Hepatocyte (in vitro differentiated cells): Measurements from ENCODE around the gene FRMD4B. TPM values are rescaled to one million over a fixed set of nuclear protein-coding genes. Genes with fewer than 3 reads are reported as not detected.

Experiments
- DNase-seq: peaks from one replicate; pipeline ENCODE4 v3.0.0-alpha.2; 2016; ENCODE audit warnings: low spot score
- H2AFZ ChIP-seq: fragments of 200-600 bp; sonication (generic); 2 replicates; pipeline ENCODE4 v1.6.0; 2016; ENCODE audit warnings: antibody characterized with exemption, mild to moderate bottlenecking
- H3K27ac ChIP-seq: fragments of 200-600 bp; sonication (generic); 2 replicates; pipeline ENCODE4 v1.5.1; 2016; ENCODE audit warnings: mild to moderate bottlenecking
- H3K27me3 ChIP-seq: fragments of 200-600 bp; sonication (generic); 2 replicates; pipeline ENCODE4 v1.6.1; 2016
- H3K36me3 ChIP-seq: fragments of 200-600 bp; sonication (generic); replicated peaks from 2 replicates; pipeline ENCODE4 v1.5.1; 2016; ENCODE audit warnings: low read depth; ENCODE audit not compliant: insufficient read depth
- H3K4me1 ChIP-seq: fragments of 200-600 bp; sonication (generic); 2 replicates; pipeline ENCODE4 v1.5.1; 2016; ENCODE audit warnings: mild to moderate bottlenecking, moderate library complexity; ENCODE audit not compliant: insufficient read depth
- H3K4me2 ChIP-seq: fragments of 200-600 bp; sonication (generic); 2 replicates; pipeline ENCODE4 v1.6.0; 2016
- H3K4me3 ChIP-seq: fragments of 200-600 bp; sonication (generic); 2 replicates; pipeline ENCODE4 v1.5.1; 2016; ENCODE audit warnings: mild to moderate bottlenecking
- H3K79me2 ChIP-seq: fragments of 200-600 bp; sonication (generic); 2 replicates; pipeline ENCODE4 v1.6.0; 2017; ENCODE audit warnings: mild to moderate bottlenecking
- H3K9me2 ChIP-seq: fragments of 200-600 bp; sonication (generic); replicated peaks from 2 replicates; pipeline ENCODE4 v1.6.0; 2017; ENCODE audit warnings: mild to moderate bottlenecking; ENCODE audit not compliant: insufficient read depth
- H3K9me3 ChIP-seq: fragments of 200-600 bp; sonication (generic); 2 replicates; pipeline ENCODE4 v1.5.1; 2016; ENCODE audit warnings: low read depth, mild to moderate bottlenecking
- H4K20me1 ChIP-seq: fragments of 200-600 bp; sonication (generic); 2 replicates; pipeline ENCODE4 v1.6.0; 2016; ENCODE audit warnings: mild to moderate bottlenecking; ENCODE audit not compliant: insufficient read depth, poor library complexity, severe bottlenecking
- EZH2 ChIP-seq: fragments of 200-600 bp; sonication (generic); IDR thresholded peaks from 2 replicates; pipeline ENCODE4 v1.6.1; 2016; ENCODE audit warnings: antibody characterized with exemption, mild to moderate bottlenecking, borderline replicate concordance
- EZH2phosphoT487 ChIP-seq: fragments of 200-600 bp; sonication (generic); IDR thresholded peaks from one replicate; pipeline ENCODE4 v1.6.1; 2018; ENCODE audit warnings: antibody characterized with exemption, mild to moderate bottlenecking, low read depth, moderate library complexity; ENCODE audit not compliant: unreplicated experiment, severe bottlenecking
- WGBS: methylation state at CpG from one replicate; pipeline ENCODE4 v1.1.6; 2016; ENCODE audit warnings: low lambda C conversion rate; ENCODE audit errors: missing lambda C conversion rate; 5-methylcytosine and 5-hydroxymethylcytosine counted together
- polyA plus RNA-seq: library from polyadenylated mRNA; unstranded; fragments of >200 nt; fragmentation: Nextera tagmentation; extraction: Ambion mirVana; gene quantifications from 2 replicates; pipeline ENCODE4 v1.2.1, GENCODE V29; 2016
- total RNA-seq: library from RNA; depleted of rRNA; stranded (reverse); fragments of >200 nt; gene quantifications from 2 replicates; pipeline ENCODE4 v1.2.3, GENCODE V29; 2014
- TF ChIP-seq, protein P1 (sequence below): fragments of 200-600 bp; sonication (generic); IDR thresholded peaks from 2 replicates; pipeline ENCODE4 v1.5.1; 2016; ENCODE audit warnings: antibody characterized with exemption, mild to moderate bottlenecking; ENCODE audit not compliant: poor library complexity

The FRMD4B gene
- total and polyA plus RNA-seq, 2 experiments from 2014 or later: 10.8 to 28.1 TPM

- Histone ChIP-seq H3K27me3 (no peaks in the 10 kb centered on the region), H3K4me2 (no peak overlapping the region), H3K4me3 (no peak overlapping the region), H2AFZ (no peak overlapping the region), H4K20me1 (no peaks in the 10 kb centered on the region), H3K27ac (no peak overlapping the region), H3K9me3 (no peaks in the 10 kb centered on the region), H3K4me1 (peaks cover 20% of the 10 kb centered on the region), H3K79me2 (no peaks in the 10 kb centered on the region), H3K36me3 (no peaks in the 10 kb centered on the region), H3K9me2 (no peaks in the 10 kb centered on the region)
- no peak for DNase-seq
- 73% methylated on average over 4 of the region's 4 CpGs for WGBS
- TF ChIP-seq EZH2 (no peak), EZH2phosphoT487 (no peak)
- TF ChIP-seq, protein P1, sequence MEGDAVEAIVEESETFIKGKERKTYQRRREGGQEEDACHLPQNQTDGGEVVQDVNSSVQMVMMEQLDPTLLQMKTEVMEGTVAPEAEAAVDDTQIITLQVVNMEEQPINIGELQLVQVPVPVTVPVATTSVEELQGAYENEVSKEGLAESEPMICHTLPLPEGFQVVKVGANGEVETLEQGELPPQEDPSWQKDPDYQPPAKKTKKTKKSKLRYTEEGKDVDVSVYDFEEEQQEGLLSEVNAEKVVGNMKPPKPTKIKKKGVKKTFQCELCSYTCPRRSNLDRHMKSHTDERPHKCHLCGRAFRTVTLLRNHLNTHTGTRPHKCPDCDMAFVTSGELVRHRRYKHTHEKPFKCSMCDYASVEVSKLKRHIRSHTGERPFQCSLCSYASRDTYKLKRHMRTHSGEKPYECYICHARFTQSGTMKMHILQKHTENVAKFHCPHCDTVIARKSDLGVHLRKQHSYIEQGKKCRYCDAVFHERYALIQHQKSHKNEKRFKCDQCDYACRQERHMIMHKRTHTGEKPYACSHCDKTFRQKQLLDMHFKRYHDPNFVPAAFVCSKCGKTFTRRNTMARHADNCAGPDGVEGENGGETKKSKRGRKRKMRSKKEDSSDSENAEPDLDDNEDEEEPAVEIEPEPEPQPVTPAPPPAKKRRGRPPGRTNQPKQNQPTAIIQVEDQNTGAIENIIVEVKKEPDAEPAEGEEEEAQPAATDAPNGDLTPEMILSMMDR: no peak
Measured at GRCh38 chr3:69292185-69292584, 93.7 kb downstream of the FRMD4B start.

GRCh38 chr3:69290430-69290829 is 95.5 kb downstream of the FRMD4B start:
- Histone ChIP-seq H3K27ac (no peak overlapping the region), H3K4me1 (peaks cover 16% of the 10 kb centered on the region), H3K9me2 (no peaks in the 10 kb centered on the region), H3K4me3 (no peak overlapping the region), H3K27me3 (no peaks in the 10 kb centered on the region), H3K4me2 (no peak overlapping the region), H2AFZ (no peak overlapping the region), H3K79me2 (no peaks in the 10 kb centered on the region), H3K9me3 (no peaks in the 10 kb centered on the region), H3K36me3 (no peaks in the 10 kb centered on the region), H4K20me1 (no peaks in the 10 kb centered on the region)
- no peak for DNase-seq
- 78% methylated on average over 3 of the region's 3 CpGs for WGBS
- TF ChIP-seq EZH2phosphoT487 (no peak), EZH2 (no peak)
- TF ChIP-seq, protein P1: no peak

- no peaks in the 10 kb centered on the region for H3K27me3 ChIP-seq
- peaks cover 16% of the 10 kb centered on the region for H3K4me1 ChIP-seq
- H3K36me3 ChIP-seq: no peaks in the 10 kb centered on the region
- no peaks in the 10 kb centered on the region for H4K20me1 ChIP-seq
- WGBS: 87% methylated on average over 5 of the region's 5 CpGs
- no peak overlapping the region for H3K4me3 ChIP-seq
- DNase-seq: no peak
- H2AFZ ChIP-seq: no peak overlapping the region
- no peaks in the 10 kb centered on the region for H3K9me2 ChIP-seq
- TF ChIP-seq, protein P1: no peak
- H3K79me2 ChIP-seq: no peaks in the 10 kb centered on the region
- no peaks in the 10 kb centered on the region for H3K9me3 ChIP-seq
- no peak overlapping the region for H3K27ac ChIP-seq
- no peak overlapping the region for H3K4me2 ChIP-seq
Measured at GRCh38 chr3:69290006-69290405, 95.9 kb downstream of the FRMD4B start.
